Mucosa of descending colon (tissue), 3 donors: ENCODE results near the gene PTGDR2. TPM values are rescaled to one million over a fixed set of nuclear protein-coding genes. Genes with fewer than 3 reads are reported as not detected.

Source experiments
- ATAC-seq: fragments of 200-7000 bp; cut with Tn5 transposase; one replicate; pipeline ENCODE4 v1.9.1; 2020; ENCODE audit warnings: mild to moderate bottlenecking, moderate library complexity
- DNase-seq, 3 donors: peaks; one replicate each; pipeline ENCODE4 v3.0.0-alpha.2; 2020
- H3K36me3 ChIP-seq: fragments of 200-600 bp; one replicate; pipeline ENCODE4 v1.8.0; 2021; ENCODE audit warnings: low read depth, mild to moderate bottlenecking
- H3K4me1 ChIP-seq: fragments of 200-600 bp; one replicate; pipeline ENCODE4 v1.8.0; 2021; ENCODE audit warnings: low read depth, mild to moderate bottlenecking
- H3K4me3 ChIP-seq: fragments of 200-600 bp; one replicate; pipeline ENCODE4 v1.8.0; 2021; ENCODE audit warnings: mild to moderate bottlenecking
- H3K9me3 ChIP-seq: fragments of 200-600 bp; one replicate; pipeline ENCODE4 v1.8.0; 2021; ENCODE audit warnings: mild to moderate bottlenecking
- CTCF ChIP-seq: fragments of 200-600 bp; IDR thresholded peaks from one replicate; pipeline ENCODE4 v1.8.0; 2022; ENCODE audit warnings: antibody characterized with exemption, mild to moderate bottlenecking
- intact Hi-C, 2 donors: fragments of 100-400 bp; cut with DNase I in 1 of 2; cut with micrococcal nuclease in 1 of 2; formaldehyde crosslinking; loops; one replicate each; pipeline versions ENCODE4 v1.11.0 to v1.11.1; 2022; cut with DNase I, micrococcal nuclease
- total RNA-seq, 3 donors: library from RNA; stranded (reverse); fragmentation: NEBNext Ultra II Directional in 2 of 3; extraction: Animal tissue kit (Norgen Biotek cat#: 25700) in 2 of 3; gene quantifications; one replicate each; pipeline versions ENCODE4 v1.2.1 to v1.2.4, GENCODE V29; 2021 to 2023
- donor health status: DM: no; HTN: no; CAD: no; lungs with moderate emphysema.
- donor health status: DM: no; HTN: no; CAD: no.
- donor health status: DM: no; HTN: yes; CAD: no.

Gene PTGDR2
- total RNA-seq, 3 donors from 2014 or later, result 1.8 to 3.4 (median 2.6) TPM

GRCh38 chr11:60840470-60841430, 15.0 kb downstream of the PTGDR2 start:
- DNase-seq (peak in 1 of 3 donors; percentile 34), ATAC-seq (no peak)
- Histone ChIP-seq H3K36me3 (no peaks in the 10 kb centered on the region), H3K4me1 (peaks cover 29% of the 10 kb centered on the region), H3K9me3 (no peaks in the 10 kb centered on the region), H3K4me3 (no peak overlapping the region)
- TF ChIP-seq CTCF, result no peak
- intact Hi-C loops, result no loop called here

- no peak for TF ChIP-seq CTCF
- Histone ChIP-seq H3K9me3 (no peaks in the 10 kb centered on the region), H3K4me3 (no peak overlapping the region), H3K4me1 (peaks cover 13% of the 10 kb centered on the region), H3K36me3 (no peaks in the 10 kb centered on the region)
- intact Hi-C loops, result loop anchor here in 1 of 2 donors (10.0 kb wide), 1 partner anchor 347 kb away; no protein-coding TSS in a partner anchor
- no peak for DNase-seq
- ATAC-seq, result no peak
Measured at GRCh38 chr11:60838132-60838531, 17.6 kb downstream of the PTGDR2 start.

- ATAC-seq, result no peak
- intact Hi-C loops, result loop anchor here in 1 of 2 donors (10.0 kb wide), 1 partner anchor 348 kb away; no protein-coding TSS in a partner anchor
- no peaks in the 10 kb centered on the region for H3K36me3 ChIP-seq
- TF ChIP-seq CTCF, result no peak
- peaks cover 6% of the 10 kb centered on the region for H3K4me1 ChIP-seq
- H3K4me3 ChIP-seq, result no peak overlapping the region
- DNase-seq, result peak in 1 of 3 donors; percentile 10
- no peaks in the 10 kb centered on the region for H3K9me3 ChIP-seq
Measured at GRCh38 chr11:60836866-60837515, 18.8 kb downstream of the PTGDR2 start.

GRCh38 chr11:60835534-60835846, 20.3 kb downstream of the PTGDR2 start:
- Histone ChIP-seq H3K9me3 (no peaks in the 10 kb centered on the region), H3K36me3 (no peaks in the 10 kb centered on the region), H3K4me3 (no peak overlapping the region), H3K4me1 (no peaks in the 10 kb centered on the region)
- no peak for ATAC-seq
- DNase-seq, result no peak
- no peak for TF ChIP-seq CTCF
- intact Hi-C loops, result loop anchor here in 1 of 2 donors (10.0 kb wide), 1 partner anchor 349 kb away; no protein-coding TSS in a partner anchor

GRCh38 chr11:60834742-60835533, 20.8 kb downstream of the PTGDR2 start:
- ATAC-seq, result peak; percentile 54
- TF ChIP-seq CTCF, result no peak
- Histone ChIP-seq H3K36me3 (no peaks in the 10 kb centered on the region), H3K9me3 (no peaks in the 10 kb centered on the region), H3K4me3 (no peak overlapping the region), H3K4me1 (no peaks in the 10 kb centered on the region)
- intact Hi-C loops, result loop anchor here (5.0 to 10.0 kb wide), 2 partner anchors 52 to 350 kb away; no protein-coding TSS in a partner anchor
- no peak for DNase-seq
